Gastroesophageal sphincter (tissue), 4 donors: ENCODE data around the gene CLCA1. TPM values are rescaled to one million over a fixed set of nuclear protein-coding genes. Genes with fewer than 3 reads are reported as not detected.

Experiments
- ATAC-seq: fragments of 150-250 bp; one replicate; pipeline ENCODE4 v1.9.1; 2016; ENCODE audit warnings: mild to moderate bottlenecking, moderate library complexity
- H3K27ac ChIP-seq, 4 donors: fragments of 200-600 bp; sonication (generic) in 3 of 4; 1 replicate in 3 of 4; 2 replicates in 1 of 4; pipeline ENCODE4 v1.5.1; 2016 to 2019
- H3K27me3 ChIP-seq: fragments of 200-600 bp; sonication (generic); one replicate; pipeline ENCODE4 v1.5.1; 2019
- H3K36me3 ChIP-seq, 2 donors: fragments of 200-600 bp; sonication (generic); one replicate each; pipeline ENCODE4 v1.5.1; 2019; ENCODE audit warnings: control low read depth in 1 of 2
- H3K4me1 ChIP-seq, 3 donors: fragments of 200-600 bp; sonication (generic); 1 replicate in 2 of 3; 2 replicates in 1 of 3; pipeline ENCODE4 v1.5.1; 2016 to 2019; ENCODE audit warnings: control low read depth in 2 of 3
- H3K4me3 ChIP-seq, 2 donors: fragments of 200-600 bp; sonication (generic); one replicate each; pipeline ENCODE4 v1.5.1; 2019; ENCODE audit warnings: mild to moderate bottlenecking in 1 of 2, moderate library complexity in 1 of 2
- H3K9me3 ChIP-seq, 3 donors: fragments of 200-600 bp; sonication (generic); one replicate each; pipeline ENCODE4 v1.5.1; 2017 to 2019; ENCODE audit warnings: control low read depth in 2 of 3
- CTCF ChIP-seq, 4 experiments: fragments of 200-600 bp in 2 of 4; fragments of 450-650 bp in 2 of 4; sonication (generic) in 1 of 4; IDR thresholded peaks; one replicate each; pipeline ENCODE4 v1.5.1; 2017 to 2019; ENCODE audit warnings: antibody characterized with exemption in 4 of 4, mild to moderate bottlenecking in 2 of 4, moderate library complexity in 2 of 4
- EP300 ChIP-seq: sonication (generic); formaldehyde crosslinking; IDR thresholded peaks from one replicate; pipeline ENCODE4 v1.6.1; 2017; ENCODE audit warnings: antibody characterized with exemption, mild to moderate bottlenecking
- POLR2A ChIP-seq, 2 donors: fragments of 450-650 bp; IDR thresholded peaks; one replicate each; pipeline ENCODE4 v1.6.1; 2017; ENCODE audit warnings: antibody characterized with exemption in 2 of 2, mild to moderate bottlenecking in 2 of 2, moderate library complexity in 1 of 2
- POLR2AphosphoS5 ChIP-seq: sonication (generic); formaldehyde crosslinking; IDR thresholded peaks from one replicate; pipeline ENCODE4 v1.6.1; 2017; ENCODE audit warnings: antibody characterized with exemption
- WGBS, 2 donors: methylation state at CpG; one replicate each; pipeline ENCODE4 v1.1.5; 2018; ENCODE audit warnings: low coverage in 1 of 2; 5-methylcytosine and 5-hydroxymethylcytosine counted together
- total RNA-seq, 4 donors: library from RNA; depleted of rRNA; stranded (reverse); fragments of >200 nt; gene quantifications; one replicate each; pipeline ENCODE4 v1.1.0, GENCODE V29; 2016

Gene CLCA1
- total RNA-seq, 4 donors from 2014 or later, result not detected

- 39 to 77% methylated on average over 5 to 8 of the region's 9 CpGs for WGBS, 2 donors
- TF ChIP-seq POLR2AphosphoS5, result no peak
- TF ChIP-seq POLR2A (IDR thresholded peaks at IDR 0.05), result no peak
- TF ChIP-seq EP300, result no peak
- TF ChIP-seq CTCF (IDR thresholded peaks at IDR 0.05), result no peak
- Histone ChIP-seq H3K36me3 (no peaks in the 10 kb centered on the region), H3K27ac (no peak overlapping the region), H3K4me1 (peaks cover 0 to 39% (median 5%) of the 10 kb centered on the region in 3 donors), H3K27me3 (no peaks in the 10 kb centered on the region), H3K9me3 (no peaks in the 10 kb centered on the region), H3K4me3 (no peak overlapping the region)
- ATAC-seq, result no peak
These were observed 36.3 kb downstream of the CLCA1 start for GRCh38 chr1:86504895-86505563.

GRCh38 chr1:86505564-86505902, 36.8 kb downstream of the CLCA1 start:
- Histone ChIP-seq H3K36me3 (no peaks in the 10 kb centered on the region), H3K4me1 (peaks cover 0 to 35% (median 5%) of the 10 kb centered on the region in 3 donors), H3K4me3 (no peak overlapping the region), H3K27ac (no peak overlapping the region), H3K9me3 (no peaks in the 10 kb centered on the region), H3K27me3 (no peaks in the 10 kb centered on the region)
- 29 to 33% methylated on average over 4 of the region's 4 CpGs for WGBS, 2 donors
- no peak for ATAC-seq
- TF ChIP-seq CTCF (IDR thresholded peaks at IDR 0.05) (no peak), EP300 (no peak), POLR2AphosphoS5 (no peak), POLR2A (IDR thresholded peaks at IDR 0.05) (no peak)

GRCh38 chr1:86507935-86508582, 39.3 kb downstream of the CLCA1 start:
- H3K4me3 ChIP-seq, result no peak overlapping the region
- no peak for ATAC-seq
- no peak overlapping the region for H3K27ac ChIP-seq
- TF ChIP-seq CTCF (IDR thresholded peaks at IDR 0.05), result peak; percentile 18 to 57 (median 47)
- no peak for TF ChIP-seq EP300
- H3K27me3 ChIP-seq, result no peaks in the 10 kb centered on the region
- no peaks in the 10 kb centered on the region for H3K36me3 ChIP-seq
- H3K9me3 ChIP-seq, result no peaks in the 10 kb centered on the region
- peaks cover 0 to 20% (median 5%) of the 10 kb centered on the region in 3 donors for H3K4me1 ChIP-seq
- 49 to 50% methylated on average over 9 to 12 of the region's 13 CpGs for WGBS, 2 donors

GRCh38 chr1:86508583-86508969, 39.8 kb downstream of the CLCA1 start:
- Histone ChIP-seq H3K27me3 (no peaks in the 10 kb centered on the region), H3K27ac (no peak overlapping the region), H3K4me3 (no peak overlapping the region), H3K36me3 (no peaks in the 10 kb centered on the region), H3K4me1 (peaks cover 0 to 15% (median 5%) of the 10 kb centered on the region in 3 donors), H3K9me3 (no peaks in the 10 kb centered on the region)
- TF ChIP-seq POLR2A (IDR thresholded peaks at IDR 0.05) (no peak), CTCF (IDR thresholded peaks at IDR 0.05) (no peak), POLR2AphosphoS5 (no peak), EP300 (no peak)
- no peak for ATAC-seq
- WGBS, 2 donors, result 77 to 87% methylated on average over 2 of the region's 2 CpGs

GRCh38 chr1:86515597-86515996, 46.9 kb downstream of the CLCA1 start:
- no peak for ATAC-seq
- 43 to 67% methylated on average over 2 of the region's 2 CpGs for WGBS, 2 donors
- no peak overlapping the region for H3K4me3 ChIP-seq
- TF ChIP-seq CTCF (IDR thresholded peaks at IDR 0.05) (peak in 1 of 4 experiments; percentile 12), POLR2AphosphoS5 (no peak), POLR2A (IDR thresholded peaks at IDR 0.05) (no peak), EP300 (no peak)
- no peak overlapping the region for H3K27ac ChIP-seq
- H3K27me3 ChIP-seq, result no peaks in the 10 kb centered on the region
- H3K9me3 ChIP-seq, result no peaks in the 10 kb centered on the region
- no peaks in the 10 kb centered on the region for H3K36me3 ChIP-seq
- no peaks in the 10 kb centered on the region for H3K4me1 ChIP-seq
